Cardiac fibroblast (primary cell): ENCODE data around the gene KCNMA1.
A peak's percentile ranks its signal among the peaks of the same experiment; 100 is the strongest.
"Not testable (repeated sequence)": the region's sequence is repeated elsewhere in the genome, so short reads cannot be mapped to it uniquely, and the experiment has no call there.

Experiments used
- DNase-seq, 2 donors: peaks; one replicate each; pipeline versions ENCODE4 v3.0.0 to v3.0.0-alpha.2; 2010; ENCODE audit warnings: low read depth in 2 of 2
- H3K4me3 ChIP-seq, 2 donors: replicated peaks in 1 of 2; 1 replicate in 1 of 2; 2 replicates in 1 of 2; pipeline ENCODE4 v1.5.1; 2011; ENCODE audit warnings: low read depth in 2 of 2, low read length in 2 of 2, mild to moderate bottlenecking in 2 of 2, moderate library complexity in 1 of 2
- TF ChIP-seq, protein P1 (sequence below): IDR thresholded peaks from one replicate; pipeline ENCODE4 v1.5.1; 2011; ENCODE audit warnings: low read depth, mild to moderate bottlenecking, low read length, inconsistent platforms

Gene KCNMA1

DNA sequence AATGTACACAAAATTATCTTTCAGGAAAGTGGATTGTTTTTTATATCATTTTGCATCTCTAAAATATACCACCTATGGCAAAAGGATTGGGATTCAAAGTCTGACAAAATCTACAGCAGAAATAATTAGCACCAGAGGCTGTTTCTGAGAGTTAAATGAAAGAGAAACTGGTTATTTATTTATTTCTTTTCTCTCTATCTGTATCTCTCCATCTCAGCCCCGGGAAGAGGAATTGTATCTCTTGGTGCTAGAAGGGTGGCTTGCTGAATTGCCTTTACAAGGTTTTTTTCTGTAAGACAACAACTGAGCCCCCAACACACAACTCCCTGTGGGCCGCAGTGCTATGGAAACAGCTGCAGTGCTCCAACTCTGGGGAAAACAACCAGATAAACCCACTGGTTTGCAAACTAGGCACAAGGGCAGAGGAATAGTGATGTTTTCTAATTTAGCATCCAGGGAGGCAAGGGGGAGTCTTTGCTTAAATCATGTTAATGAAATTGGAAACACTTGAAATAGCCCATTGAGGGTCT, 249.0 kb downstream of the KCNMA1 start:
- TF ChIP-seq, protein P1, sequence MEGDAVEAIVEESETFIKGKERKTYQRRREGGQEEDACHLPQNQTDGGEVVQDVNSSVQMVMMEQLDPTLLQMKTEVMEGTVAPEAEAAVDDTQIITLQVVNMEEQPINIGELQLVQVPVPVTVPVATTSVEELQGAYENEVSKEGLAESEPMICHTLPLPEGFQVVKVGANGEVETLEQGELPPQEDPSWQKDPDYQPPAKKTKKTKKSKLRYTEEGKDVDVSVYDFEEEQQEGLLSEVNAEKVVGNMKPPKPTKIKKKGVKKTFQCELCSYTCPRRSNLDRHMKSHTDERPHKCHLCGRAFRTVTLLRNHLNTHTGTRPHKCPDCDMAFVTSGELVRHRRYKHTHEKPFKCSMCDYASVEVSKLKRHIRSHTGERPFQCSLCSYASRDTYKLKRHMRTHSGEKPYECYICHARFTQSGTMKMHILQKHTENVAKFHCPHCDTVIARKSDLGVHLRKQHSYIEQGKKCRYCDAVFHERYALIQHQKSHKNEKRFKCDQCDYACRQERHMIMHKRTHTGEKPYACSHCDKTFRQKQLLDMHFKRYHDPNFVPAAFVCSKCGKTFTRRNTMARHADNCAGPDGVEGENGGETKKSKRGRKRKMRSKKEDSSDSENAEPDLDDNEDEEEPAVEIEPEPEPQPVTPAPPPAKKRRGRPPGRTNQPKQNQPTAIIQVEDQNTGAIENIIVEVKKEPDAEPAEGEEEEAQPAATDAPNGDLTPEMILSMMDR = no peak
- no peak for DNase-seq
- no peak overlapping the region for H3K4me3 ChIP-seq

DNA sequence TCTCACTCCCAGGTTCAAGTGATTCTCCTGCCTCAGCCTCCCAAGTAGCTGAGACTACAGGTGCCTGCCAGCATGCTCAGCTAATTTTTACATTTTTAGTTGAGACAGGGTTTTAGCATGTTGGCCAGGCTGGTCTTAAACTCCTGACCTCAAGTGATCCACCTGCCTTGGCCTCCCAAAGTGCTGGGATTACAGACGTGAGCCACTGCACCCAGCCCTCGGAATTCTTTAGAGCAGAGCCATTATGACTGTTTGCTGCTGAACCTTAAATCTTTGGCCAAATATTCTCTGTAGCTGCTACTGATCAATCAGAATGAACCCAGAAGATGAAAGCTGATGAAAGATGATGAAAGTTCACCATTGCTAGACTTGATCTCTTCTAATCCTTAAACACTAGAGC, 249.9 kb downstream of the KCNMA1 start:
- DNase-seq, H3K4me3 ChIP-seq: not testable (repeated sequence)

DNA sequence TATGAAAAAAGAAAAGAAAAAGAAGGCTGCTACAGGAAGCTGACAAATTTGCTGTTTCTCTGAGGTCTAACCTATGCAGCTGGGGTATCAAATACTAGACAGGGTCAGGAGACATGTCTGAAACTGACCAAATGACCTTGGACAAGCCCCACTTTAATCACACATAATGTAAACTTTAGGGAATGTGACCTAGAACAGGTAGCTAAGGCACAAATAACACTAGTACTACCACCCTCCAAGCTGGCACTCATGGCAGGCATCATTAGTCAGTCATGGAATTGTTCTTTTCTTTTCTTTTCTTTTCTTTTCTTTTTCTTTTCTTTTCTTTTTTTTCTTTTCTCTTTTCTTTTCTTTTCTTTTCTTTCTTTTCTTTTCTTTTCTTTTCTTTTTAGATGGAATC, 250.4 kb downstream of the KCNMA1 start:
- TF ChIP-seq, protein P1 = no peak
- no peak for DNase-seq
- H3K4me3 ChIP-seq = no peak overlapping the region

DNA sequence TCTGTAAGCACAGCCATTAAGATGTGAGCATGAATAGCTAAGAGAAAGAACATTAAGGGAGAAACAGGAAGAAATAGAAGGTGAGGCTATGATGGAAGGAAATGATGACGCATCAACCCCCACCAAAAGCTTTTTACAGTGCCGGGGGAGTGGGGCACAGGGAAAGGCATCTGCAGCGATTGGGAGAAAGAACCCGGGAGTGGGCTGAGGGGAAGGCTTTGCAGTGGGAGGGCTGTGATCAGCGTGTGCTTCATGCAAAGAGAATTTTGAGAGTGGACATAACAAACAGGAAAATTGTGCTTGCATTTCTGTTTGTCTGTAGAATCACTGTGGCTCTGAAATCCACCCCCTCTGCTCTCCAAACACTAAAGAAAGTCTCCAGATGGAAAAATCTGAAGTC, 250.8 kb downstream of the KCNMA1 start:
- DNase-seq = peak; percentile 64 to 76
- H3K4me3 ChIP-seq = no peak overlapping the region
- TF ChIP-seq, protein P1 = no peak

DNA sequence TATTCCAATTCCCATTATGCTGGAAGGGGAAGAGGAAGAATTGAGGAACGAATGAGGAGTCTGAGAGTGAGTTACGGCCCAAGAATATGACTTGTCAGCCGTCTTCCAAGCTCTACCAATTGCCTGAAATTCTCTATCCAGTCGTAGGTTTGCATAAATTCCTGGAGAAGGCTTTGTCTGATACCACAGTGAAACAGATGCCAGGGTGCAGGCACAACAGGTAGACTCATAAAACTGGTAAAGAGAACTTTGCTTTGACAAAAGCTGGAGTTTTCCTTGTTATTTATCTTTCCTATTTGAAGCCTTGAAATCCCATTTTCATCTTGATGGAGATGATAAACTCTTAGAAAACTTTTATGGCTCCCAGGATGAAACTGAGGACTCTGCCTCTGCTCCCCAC, 251.2 kb downstream of the KCNMA1 start:
- TF ChIP-seq, protein P1 = no peak
- H3K4me3 ChIP-seq = no peak overlapping the region

DNA sequence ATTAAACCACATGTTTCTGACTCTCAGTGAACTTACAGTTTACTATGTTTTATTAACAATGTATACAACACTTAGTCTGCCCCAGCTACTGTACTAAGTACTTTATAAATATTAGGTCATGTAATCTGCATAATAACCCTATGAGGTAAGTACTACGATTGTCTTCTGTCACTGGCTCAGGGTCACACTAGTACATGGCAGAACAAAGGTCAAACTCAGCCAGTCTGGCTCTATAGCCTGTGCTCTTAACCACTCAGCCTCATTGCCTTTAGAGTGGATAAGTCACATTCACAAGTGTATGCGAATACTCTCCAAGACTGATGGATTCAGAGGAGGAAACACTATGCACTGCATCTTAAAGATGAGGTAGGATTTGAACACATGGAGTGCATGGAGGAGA, 252.3 kb downstream of the KCNMA1 start:
- DNase-seq = no peak
- no peak overlapping the region for H3K4me3 ChIP-seq
- TF ChIP-seq, protein P1 = no peak

More for the DNA sequence above, 251.2 kb downstream of the KCNMA1 start:
- DNase-seq = no peak

DNA sequence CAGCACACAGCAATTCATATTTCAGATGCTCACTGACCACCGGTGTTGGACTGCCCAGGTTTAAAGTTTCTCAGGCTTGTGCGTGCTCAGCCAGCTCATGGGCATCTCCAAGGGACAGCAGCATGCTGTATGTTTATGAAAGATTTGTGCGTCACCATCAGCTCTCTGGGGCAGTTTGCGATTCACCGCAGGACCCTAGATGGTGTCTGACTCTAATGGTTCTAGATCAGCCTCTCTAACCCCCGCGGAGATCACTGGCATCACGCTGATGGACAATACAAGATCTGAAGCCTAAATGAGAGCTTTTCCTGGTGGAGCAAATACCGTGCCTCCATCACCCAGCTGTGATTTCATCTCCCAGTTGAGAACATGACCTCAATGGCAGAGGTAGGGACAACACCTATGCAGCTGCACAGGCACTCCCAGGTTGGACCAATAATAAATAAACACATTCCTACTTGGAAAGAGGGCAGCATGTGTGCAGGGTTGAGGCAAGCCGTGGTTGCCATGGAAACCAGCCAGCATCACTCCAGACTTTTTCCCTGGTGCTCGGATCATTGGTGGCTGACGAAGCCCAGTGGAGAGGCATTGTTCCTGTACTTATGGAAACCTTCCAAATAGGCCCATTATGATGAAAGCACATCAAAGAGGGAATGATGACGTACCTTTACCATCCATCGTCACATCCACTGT, 253.6 kb downstream of the KCNMA1 start:
- TF ChIP-seq, protein P1 = no peak
- peak in 1 of 2 donors; percentile 94 for DNase-seq
- H3K4me3 ChIP-seq = no peak overlapping the region
